NCI-H146 treated with DMSO at 0.1 percent for 48 hours (cell line): Measurements from ENCODE around the gene KXD1.
A peak's percentile ranks its signal among the peaks of the same experiment; 100 is the strongest.
"Not testable (repeated sequence)": the region's sequence is repeated elsewhere in the genome, so short reads cannot be mapped to it uniquely, and the experiment has no call there.

Source experiments
- DNase-seq: peaks from one replicate; lab custom pipeline; 2025; ENCODE audit not compliant: unreplicated experiment; lab: John Stamatoyannopoulos, UW

Gene KXD1

GRCh38 chr19:18557411-18558201 lies at the start of gene KXD1:
KXD1 (plus strand) TSS chr19:18557870; CDS start chr19:18562057, 4,187 bp downstream.
- DNase-seq: peak; percentile 96

GRCh38 chr19:18508585-18508984 lies 49.1 kb upstream of the KXD1 start:
- DNase-seq: no peak

DNA sequence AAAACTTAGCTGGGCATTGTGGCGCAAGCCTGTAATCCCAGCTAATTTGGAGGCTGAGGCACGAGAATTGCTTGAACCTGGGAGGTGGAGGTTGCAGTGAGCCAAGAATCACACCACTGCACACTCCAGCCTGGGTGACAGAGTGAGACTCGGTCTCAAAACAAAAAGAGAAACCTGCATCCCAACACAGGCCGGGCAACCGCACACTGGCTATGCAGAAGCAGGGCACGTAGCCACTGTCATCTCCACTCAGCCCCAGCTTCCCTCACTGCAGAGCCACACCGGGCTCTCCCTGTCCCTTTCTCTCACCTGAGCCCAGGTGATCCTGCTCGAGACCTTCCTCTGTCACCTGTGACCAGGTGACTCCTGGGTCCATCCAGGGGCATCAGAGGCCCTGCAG lies 47.5 kb upstream of the KXD1 start:
- DNase-seq: no peak

GRCh38 chr19:18513868-18514267 lies 43.8 kb upstream of the KXD1 start:
- no peak for DNase-seq

- peak; percentile 54 for DNase-seq
These were observed 42.6 kb upstream of the KXD1 start for GRCh38 chr19:18514800-18515682.

DNA sequence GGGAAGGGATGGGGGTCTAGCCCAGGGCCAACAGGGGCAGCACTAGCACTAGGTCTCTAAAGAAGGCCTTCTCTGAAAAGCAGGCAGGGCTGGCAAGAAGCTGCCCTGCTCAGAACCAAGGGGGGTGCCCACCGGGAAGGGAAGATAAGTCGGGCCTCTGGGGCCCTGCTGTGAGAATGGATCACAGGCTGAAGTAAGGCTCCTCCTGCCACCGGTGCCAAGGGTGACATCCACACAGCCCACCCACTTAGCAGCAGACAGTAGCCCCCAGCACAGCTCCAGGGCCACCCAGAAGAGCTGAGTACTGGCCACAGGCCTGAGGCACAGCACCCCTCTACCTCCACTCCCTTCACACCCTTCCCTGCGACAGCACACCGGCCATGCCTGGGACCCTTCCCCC lies 41.7 kb upstream of the KXD1 start:
- DNase-seq: no peak

DNA sequence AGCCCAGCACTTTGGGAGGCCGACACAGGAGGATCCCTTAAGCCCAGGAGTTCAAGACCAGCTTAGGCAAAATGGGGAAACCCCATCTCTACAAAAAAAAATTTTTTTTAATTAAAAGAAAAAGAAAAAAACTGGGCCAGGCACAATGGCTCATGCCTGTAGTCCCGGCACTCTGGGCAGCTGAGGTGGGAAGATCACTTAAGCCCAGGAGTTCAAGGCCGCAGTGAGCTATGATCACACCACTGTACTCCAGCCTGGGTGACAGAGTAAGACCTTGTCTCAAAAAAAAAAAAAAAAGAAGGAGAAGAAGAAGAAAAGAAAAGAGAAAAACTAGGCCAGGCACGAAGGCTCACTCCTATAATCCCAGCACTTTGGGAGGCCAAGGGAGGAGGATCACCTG lies 40.1 kb upstream of the KXD1 start:
- DNase-seq: no peak

GRCh38 chr19:18518639-18519038 lies 39.0 kb upstream of the KXD1 start:
- no peak for DNase-seq

DNA sequence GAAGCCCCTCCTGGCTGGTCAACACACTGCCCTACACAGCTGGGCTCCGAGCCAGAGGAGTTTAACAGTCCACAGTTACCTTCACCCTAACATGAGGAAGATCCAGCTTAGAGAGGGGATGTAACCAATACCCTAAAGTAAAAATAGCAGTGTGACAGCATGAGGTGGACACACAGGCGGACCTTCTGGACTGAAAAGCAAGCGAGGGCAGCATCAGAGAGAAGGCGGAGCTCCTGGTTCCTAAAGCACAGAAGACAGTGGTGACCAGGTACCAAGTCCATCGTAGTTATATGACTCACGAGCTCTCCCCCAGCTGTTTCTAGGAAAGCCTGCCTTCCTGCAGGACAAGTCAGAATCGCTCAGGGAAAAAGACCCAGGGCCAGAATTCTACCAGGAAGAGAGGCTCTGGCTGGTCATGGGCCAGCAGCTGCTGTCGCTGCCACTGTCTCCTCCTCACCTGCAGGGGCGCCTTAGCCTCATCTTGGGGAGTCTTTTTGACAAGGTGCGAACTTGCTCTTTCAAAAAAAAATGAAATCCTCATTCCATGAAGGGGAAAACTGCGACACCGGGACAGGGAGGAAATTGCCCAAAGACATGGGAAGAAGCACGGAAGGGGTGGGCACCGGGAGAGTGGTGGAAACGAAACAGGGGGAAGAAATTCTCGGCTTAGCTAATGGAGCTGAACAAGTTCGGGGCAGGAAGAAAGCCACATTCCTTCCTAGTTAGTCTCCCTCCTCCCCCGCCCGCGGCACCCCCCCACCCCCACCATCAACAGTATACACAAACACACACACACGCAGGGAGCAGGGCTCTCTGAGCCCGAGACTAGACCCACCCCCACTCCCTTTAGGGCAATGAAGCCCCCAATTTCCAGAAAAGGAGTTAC lies 37.5 kb upstream of the KXD1 start:
- DNase-seq: no peak

GRCh38 chr19:18520848-18521691 lies 36.6 kb upstream of the KXD1 start:
- no peak for DNase-seq

- DNase-seq: no peak
These were observed 36.0 kb upstream of the KXD1 start, which contains the start of gene ELL for GRCh38 chr19:18521692-18522123. ELL (minus strand) TSS chr19:18522070; CDS start chr19:18522055, 15 bp downstream.

DNA sequence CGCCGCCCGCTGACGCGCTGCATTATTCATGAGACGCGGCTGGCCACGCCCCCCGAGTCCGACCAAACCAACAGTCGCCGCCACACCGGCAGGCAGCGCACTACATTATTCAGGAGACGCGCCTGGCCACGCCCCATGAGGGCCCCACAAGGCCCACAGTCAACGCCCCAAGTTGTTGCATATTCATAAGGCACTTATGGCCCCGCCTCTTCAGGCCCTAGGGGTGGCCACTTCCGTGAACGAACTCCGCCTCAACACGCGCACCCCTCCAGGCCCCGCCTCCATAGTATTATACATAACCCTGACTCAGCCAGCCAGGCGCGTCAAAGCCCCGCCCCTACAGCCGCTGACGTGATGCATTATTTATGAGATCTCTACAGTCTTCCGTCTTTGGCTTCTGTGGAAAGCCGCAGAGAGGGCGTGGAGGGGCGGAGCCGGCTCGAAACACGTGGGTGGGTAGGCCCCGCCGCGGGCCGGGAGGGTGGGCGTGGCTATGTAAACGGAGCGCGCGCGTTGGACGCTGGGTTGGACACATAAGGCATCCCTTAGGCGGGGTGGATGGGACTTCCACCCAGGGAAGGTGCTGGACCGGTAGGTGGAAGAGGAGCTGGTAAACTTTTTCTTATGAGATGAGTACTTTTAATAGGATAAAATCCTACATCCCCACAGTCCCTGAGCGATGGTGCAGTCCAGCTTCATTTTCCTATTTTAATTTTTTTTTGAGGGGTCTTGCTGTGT lies 35.4 kb upstream of the KXD1 start:
- DNase-seq: peak; percentile 100

- DNase-seq: not testable (repeated sequence)
These were observed 34.7 kb upstream of the KXD1 start for GRCh38 chr19:18522862-18523440.

DNA sequence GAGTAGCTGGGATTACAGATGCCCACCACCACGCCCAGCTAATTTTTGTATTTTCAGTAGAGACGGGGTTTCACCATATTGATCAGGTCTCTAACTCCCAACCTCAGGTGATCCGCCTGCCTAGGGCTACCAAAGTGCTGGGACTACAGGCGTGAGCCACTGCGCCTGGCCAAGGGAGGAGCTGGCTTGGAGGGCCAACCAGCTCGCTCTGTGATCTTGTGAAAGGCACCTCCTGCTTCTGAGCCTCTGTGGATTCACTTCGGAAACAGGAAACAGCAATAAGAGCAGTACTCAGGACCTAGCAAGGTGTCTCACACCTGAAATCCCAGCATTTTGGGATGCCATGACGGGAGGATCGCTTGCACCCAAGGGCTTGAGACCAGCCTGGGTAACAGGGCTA lies 33.8 kb upstream of the KXD1 start:
- no peak for DNase-seq

- DNase-seq: no peak
These were observed 31.4 kb upstream of the KXD1 start for GRCh38 chr19:18526316-18526715.

DNA sequence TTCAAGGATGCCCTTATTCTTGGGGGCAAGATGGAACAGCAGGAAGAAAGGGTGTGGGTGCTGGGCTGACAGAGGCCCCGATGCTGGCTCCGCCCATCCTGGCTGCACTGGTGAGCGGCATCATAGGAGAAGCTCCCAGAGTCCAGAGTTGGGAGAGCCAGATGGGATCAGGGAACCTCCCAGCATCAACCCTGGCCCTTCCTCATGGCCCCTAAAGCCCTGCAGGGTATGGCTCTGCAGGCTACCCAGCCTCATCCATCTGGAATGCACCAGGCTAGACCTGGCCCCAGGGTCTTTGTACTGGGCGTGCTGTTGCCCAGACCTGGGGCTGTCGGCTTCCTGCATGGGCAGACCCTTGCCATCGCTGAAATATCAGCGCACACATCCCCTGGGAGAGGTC lies 27.9 kb upstream of the KXD1 start:
- DNase-seq: no peak

GRCh38 chr19:18531485-18531884 lies 26.2 kb upstream of the KXD1 start:
- DNase-seq: no peak

GRCh38 chr19:18532168-18532890 lies 25.3 kb upstream of the KXD1 start:
- no peak for DNase-seq
